ENCODE results near the gene SAFB2. TPM values are rescaled to one million over a fixed set of nuclear protein-coding genes. Genes with fewer than 3 reads are reported as not detected.

Gene SAFB2
- total RNA-seq, 1 experiment from 2014 or later: 76.1 TPM

- DNase-seq: peak; percentile 71
- no peak within 1 kb of the TSS for H3K9ac ChIP-seq (ENCODE audit: extremely low read depth, insufficient read length, low read length)
- no peak within 1 kb of the TSS for H3K27ac Mint-ChIP-seq
Observed at GRCh38 chr19:5567360-5567969, 55.1 kb downstream of the SAFB2 start, which contains the start of gene TINCR. Gene TINCR (minus strand): TSS chr19:5567953.

More at GRCh38 chr19:5567360-5567969, 55.1 kb downstream of the SAFB2 start, which contains the start of gene TINCR:
- no CpG with 5 or more reads among the region's 63 CpGs for WGBS (ENCODE audit: extremely low coverage, insufficient read length, low lambda C conversion rate)
- H2AK5ac ChIP-seq (ENCODE audit: insufficient read length, low read length): no peak within 1 kb of the TSS
- H3T11ph ChIP-seq (ENCODE audit: low read length): no peak within 1 kb of the TSS
- no peaks in the 10 kb centered on the region for H3K36me3 Mint-ChIP-seq (ENCODE audit: insufficient read depth in 1 of 3, low read depth in 3 of 3)
- no peaks in the 10 kb centered on the region for H3K79me2 ChIP-seq (ENCODE audit: insufficient read depth, low read length)
- H3K23me2 ChIP-seq (ENCODE audit: insufficient read length, low read depth, low read length, poor library complexity, severe bottlenecking): no peaks in the 10 kb centered on the region
- no peak within 1 kb of the TSS for H3K4ac ChIP-seq (ENCODE audit: low read depth, low read length)
- no peak within 1 kb of the TSS for H2BK12ac ChIP-seq (ENCODE audit: insufficient read length, low read depth, low read length)
- H3K4me1 Mint-ChIP-seq: no peaks in the 10 kb centered on the region
- H4K20me1 ChIP-seq (ENCODE audit: control insufficient read depth, insufficient read depth, insufficient read length): no peaks in the 10 kb centered on the region
- no peaks in the 10 kb centered on the region; the same call in 1 of the 2 replicates for H3K4me1 ChIP-seq (ENCODE audit: insufficient read depth, low read length)
- H2AFZ ChIP-seq (ENCODE audit: low read length): no peak within 1 kb of the TSS
- peak within 1 kb of the TSS; percentile 32 for H3K4me2 ChIP-seq (ENCODE audit: insufficient read depth, insufficient read length, low read length)
- no peak within 1 kb of the TSS for H2BK120ac ChIP-seq (ENCODE audit: low read depth, low read length, poor library complexity, severe bottlenecking)
- H4K5ac ChIP-seq (ENCODE audit: insufficient read length, low read depth, low read length): no peak within 1 kb of the TSS
- H3K27me3 ChIP-seq (ENCODE audit: insufficient read depth, low read length): peaks cover 15% of the 10 kb centered on the region; the same call in 1 of the 2 replicates
- peak within 1 kb of the TSS; percentile 49 to 75 for H3K4me3 Mint-ChIP-seq
- H3K56ac ChIP-seq (ENCODE audit: insufficient read length, low read depth, low read length): no peak within 1 kb of the TSS
- peaks cover 3 to 5% of the 10 kb centered on the region in 2 experiments; a peak in 3 of 5 replicates for H3K9me3 Mint-ChIP-seq
- H3K27ac ChIP-seq (ENCODE audit: insufficient read length, low read depth, low read length): no peak within 1 kb of the TSS
- H3K23ac ChIP-seq (ENCODE audit: insufficient read length, low read depth, low read length): no peak within 1 kb of the TSS
- TF ChIP-seq CTCF (conservative IDR thresholded peaks at IDR 0.05): peak; percentile 60
- H3K14ac ChIP-seq (ENCODE audit: insufficient read depth, low read length): no peak within 1 kb of the TSS; the same call in 1 of the 2 replicates
- H2BK20ac ChIP-seq (ENCODE audit: low read depth, low read length, poor library complexity, severe bottlenecking): no peak within 1 kb of the TSS
- no peak within 1 kb of the TSS for H4K91ac ChIP-seq (ENCODE audit: insufficient read length, low read depth, low read length)
- H2BK5ac ChIP-seq (ENCODE audit: insufficient read length, low read length): no peak within 1 kb of the TSS
- no peaks in the 10 kb centered on the region for H3K9me3 ChIP-seq (ENCODE audit: control insufficient read depth, low read depth, low read length)
- no peaks in the 10 kb centered on the region for H3K79me1 ChIP-seq (ENCODE audit: insufficient read depth, low read depth, low read length, poor library complexity, severe bottlenecking)
- peaks cover 40% of the 10 kb centered on the region for H3K27me3 Mint-ChIP-seq (ENCODE audit: low read depth)
- H4K8ac ChIP-seq (replicated peaks; ENCODE audit: insufficient read length, low read depth, low read length): no peak within 1 kb of the TSS
- H2BK15ac ChIP-seq (ENCODE audit: low read depth, low read length): no peak within 1 kb of the TSS
- peak within 1 kb of the TSS; percentile 42 for H3K18ac ChIP-seq (ENCODE audit: insufficient read length, low read depth, low read length)
